Suppressor macrophage (primary cell): ENCODE data around the gene FBXL5.
A peak's percentile ranks its signal among the peaks of the same experiment; 100 is the strongest.

Experiments used
- DNase-seq, 4 experiments: peaks; one replicate each; pipeline ENCODE4 v3.0.0-alpha.2; 2020 to 2022

FBXL5 gene

GRCh38 chr4:15676039-15676438 is 20.9 kb upstream of the FBXL5 start:
- no peak for DNase-seq

- DNase-seq: peak in 3 of 4 experiments; percentile 36 to 55 (median 39)
Measured at GRCh38 chr4:15675356-15675755, 20.2 kb upstream of the FBXL5 start.

DNA sequence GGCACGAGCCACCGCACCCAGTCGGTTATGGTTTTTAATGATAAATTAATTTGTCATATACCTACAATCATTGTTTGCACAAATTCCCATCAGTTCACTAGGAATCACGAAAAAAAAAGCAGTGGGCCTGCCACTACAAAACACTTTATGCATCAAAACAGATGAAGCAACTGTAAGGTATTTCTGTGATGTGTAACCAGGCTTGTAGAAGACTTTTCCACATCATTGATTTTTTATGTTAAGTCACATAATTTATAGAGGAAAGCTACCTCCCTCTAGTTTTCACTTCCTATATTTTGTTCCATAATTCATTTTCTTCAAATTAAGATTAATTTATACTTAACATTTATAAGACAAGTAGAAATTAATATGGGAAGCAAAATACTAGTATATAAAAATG is 19.8 kb upstream of the FBXL5 start:
- DNase-seq: no peak

DNA sequence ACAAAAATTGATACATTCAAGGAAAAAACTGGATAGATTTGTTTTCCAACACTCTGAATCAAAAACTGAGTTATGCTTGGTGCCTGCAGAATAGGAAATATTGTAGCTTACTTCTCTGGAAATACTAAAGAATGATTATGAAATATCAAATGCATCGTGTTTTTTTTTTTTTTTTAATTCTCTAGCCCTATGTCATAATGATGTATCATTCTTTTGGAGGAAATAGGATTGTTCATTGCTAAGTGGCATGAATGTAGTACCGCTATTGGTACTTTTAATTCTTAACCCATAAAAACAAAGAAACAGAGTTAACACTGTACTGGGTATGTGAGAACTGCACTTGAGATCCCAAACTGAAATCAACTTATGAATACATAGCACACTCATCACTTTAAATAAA is 18.9 kb upstream of the FBXL5 start:
- peak in 1 of 4 experiments; percentile 38 for DNase-seq

GRCh38 chr4:15673337-15673736 is 18.2 kb upstream of the FBXL5 start:
- no peak for DNase-seq

- DNase-seq: no peak
Measured at GRCh38 chr4:15672101-15672500, 16.9 kb upstream of the FBXL5 start.

GRCh38 chr4:15670576-15670975 is 15.4 kb upstream of the FBXL5 start:
- DNase-seq: no peak

- DNase-seq: no peak
Measured at GRCh38 chr4:15668566-15669435, 13.6 kb upstream of the FBXL5 start.

GRCh38 chr4:15667006-15667405 is 11.8 kb upstream of the FBXL5 start:
- no peak for DNase-seq

DNA sequence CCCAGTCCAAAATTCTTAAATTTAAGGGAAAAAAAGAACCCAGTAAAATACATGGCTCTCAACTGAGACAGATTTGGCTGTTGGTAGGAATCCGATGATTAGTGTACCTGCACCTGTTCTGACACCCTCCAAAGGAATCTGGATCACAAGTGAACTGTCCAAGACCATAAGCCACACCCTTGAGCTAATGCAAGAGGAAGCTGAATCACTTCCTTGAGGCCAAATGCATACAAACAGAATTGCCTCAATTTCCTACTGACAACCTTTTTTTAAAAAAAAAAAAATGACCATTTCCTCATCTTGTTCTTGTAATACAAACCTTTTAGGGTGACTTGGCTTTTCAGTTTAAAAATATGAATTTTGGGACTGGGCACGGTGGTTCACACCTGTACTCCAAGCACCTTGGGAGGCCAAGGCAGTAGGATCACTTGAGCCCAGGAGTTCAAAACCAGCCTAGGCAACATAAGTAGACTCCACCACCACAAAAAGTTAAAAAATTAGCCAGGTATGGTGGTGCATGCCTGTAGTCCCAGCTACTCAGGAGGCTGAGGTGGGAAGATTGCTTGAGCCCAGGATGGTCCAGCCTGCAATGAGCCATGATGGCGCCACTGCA is 10.7 kb upstream of the FBXL5 start:
- DNase-seq: peak; percentile 58 to 90 (median 77)

DNA sequence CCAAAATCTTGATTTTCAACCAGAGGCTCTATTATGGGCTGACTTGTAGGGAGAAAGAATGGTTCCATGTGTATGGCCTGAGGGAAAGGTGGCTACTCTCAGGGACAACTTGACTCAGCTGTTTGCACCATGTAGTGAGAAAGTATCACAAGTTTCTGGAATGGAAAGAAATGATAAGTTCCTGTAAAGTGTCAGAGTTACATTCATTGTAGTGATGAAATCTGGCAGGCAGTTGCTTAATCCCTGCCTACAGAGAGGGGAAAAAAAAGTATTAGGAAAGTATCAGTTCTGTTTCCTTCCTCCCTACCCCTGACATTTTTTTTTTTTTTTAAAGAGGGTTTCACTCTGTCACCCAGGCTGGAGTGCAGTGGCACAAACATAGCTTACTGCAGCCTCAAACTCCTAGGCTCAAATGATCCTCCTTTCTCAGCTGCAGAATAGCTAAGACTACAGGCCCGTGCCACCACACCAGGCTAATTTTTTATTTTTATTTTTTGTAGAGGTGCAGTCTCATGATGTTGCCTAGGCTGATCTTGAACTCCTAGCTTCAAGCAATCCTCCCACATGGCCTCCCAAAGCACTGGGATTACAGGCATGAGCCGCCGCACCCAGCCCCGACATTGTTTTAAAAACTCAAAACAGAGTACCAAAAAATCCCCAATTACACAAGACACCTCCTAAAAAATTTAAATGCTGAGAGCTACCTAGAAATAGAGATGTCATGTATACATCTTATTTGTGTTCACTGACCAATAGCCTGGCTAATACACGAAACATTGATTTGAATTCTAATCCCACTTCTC is 4.8 kb upstream of the FBXL5 start:
- DNase-seq: peak; percentile 82 to 97 (median 94)

DNA sequence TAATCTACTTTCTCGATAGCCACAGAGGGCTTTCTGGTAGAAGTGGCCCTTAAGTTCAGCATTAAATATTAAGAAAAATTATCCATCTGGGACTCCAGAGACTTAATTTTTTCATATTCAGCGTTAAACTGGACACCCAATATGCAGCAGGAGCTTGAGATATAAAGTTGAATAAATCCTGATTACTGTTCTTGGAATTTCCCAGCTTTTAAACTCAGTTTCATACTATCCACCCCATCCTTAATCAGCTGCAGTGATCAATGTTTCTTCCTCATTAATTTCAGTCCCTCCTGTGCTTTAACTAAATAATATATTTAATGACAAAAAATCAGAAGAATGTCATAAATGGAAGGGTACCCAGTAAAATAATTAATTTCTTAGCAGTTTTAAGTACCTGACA is 3.6 kb upstream of the FBXL5 start:
- DNase-seq: no peak

DNA sequence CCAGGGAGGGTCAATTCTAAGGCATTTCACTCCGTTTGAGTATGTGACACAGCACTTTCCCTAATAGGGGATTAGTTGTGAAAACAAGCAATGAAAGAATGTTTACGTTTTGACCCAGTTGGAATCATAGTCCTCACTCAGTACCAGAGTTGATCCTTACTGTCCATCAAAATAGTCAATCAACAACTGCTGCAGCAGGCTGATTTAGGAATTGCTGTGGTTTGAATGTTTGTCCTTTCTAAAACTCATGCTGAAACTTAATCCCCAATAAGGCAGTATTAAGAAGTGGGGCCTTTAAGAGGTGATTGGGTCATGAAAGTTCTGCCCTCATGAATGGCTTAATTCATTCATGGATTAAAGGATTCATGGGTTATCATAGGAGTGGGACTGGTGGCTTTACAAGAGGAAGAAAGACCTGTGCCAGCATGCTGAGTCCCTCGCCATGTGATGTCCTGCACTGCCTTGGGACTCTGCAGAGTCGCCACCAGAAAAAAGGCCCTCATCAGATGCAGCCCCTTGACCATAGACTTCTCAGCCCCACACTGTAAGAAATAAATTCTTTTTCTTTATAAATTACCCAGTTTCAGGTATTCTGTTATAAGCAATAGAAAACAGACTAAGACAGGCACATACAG is 3.1 kb upstream of the FBXL5 start:
- peak in 3 of 4 experiments; percentile 35 to 55 (median 39) for DNase-seq

DNA sequence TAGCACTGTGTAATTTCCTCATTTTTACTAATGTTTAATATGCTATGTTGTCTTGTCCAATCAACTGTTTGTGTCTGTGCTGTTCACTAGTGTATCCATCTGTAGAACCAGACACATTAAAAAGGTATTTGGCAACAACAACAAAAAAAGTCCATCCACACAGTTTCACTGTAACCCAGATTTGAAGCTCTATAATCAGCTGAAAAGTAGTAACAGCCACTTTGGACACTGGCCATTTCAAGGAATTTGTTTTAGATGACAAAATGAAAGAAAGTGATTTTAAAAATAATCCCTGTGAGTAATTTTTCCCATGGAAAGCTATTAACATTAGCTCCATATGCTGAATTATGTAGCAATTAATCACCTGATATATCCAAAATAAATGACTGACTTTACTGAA is 2.2 kb upstream of the FBXL5 start:
- DNase-seq: no peak

- DNase-seq: no peak
Measured at GRCh38 chr4:15656038-15656470, 897 bp upstream of the FBXL5 start.

DNA sequence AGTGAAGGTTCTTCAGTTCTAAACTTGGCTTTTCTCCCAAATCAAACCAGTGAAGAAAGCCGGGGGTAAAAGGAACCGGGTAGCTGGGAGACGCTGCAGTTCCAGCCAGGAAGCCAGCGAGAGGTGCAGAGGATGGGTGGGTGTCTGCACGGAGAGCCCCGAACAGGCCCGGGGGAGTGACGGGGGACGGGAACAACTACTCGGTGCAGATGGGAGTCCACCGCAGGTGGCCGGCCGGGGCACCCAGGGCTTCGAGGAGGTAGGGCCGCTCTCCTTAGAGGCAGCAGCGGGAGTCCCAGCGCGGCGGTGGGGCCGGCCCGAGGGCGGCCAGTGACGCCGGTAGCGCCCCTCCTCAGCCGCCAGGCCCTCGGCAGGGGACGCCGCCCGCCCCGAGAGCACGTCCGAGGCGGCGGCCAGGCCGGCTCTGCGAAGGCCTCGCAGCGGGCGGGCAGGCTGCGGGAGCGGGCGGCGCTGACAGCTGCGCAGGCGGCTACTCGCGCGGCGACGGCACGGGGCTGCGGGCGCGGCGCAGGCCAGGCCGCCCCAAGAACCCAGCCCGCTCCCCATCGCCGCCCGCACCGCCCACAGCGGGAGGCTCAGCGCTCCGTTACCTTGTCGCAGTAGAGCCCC is 449 bp downstream of the FBXL5 start:
- DNase-seq: peak; percentile 42 to 68 (median 56)

GRCh38 chr4:15653864-15654592 is 1.1 kb downstream of the FBXL5 start:
- peak; percentile 24 to 61 (median 50) for DNase-seq

- DNase-seq: no peak
Measured at GRCh38 chr4:15653420-15653819, 1.7 kb downstream of the FBXL5 start.

GRCh38 chr4:15652841-15653240 is 2.3 kb downstream of the FBXL5 start:
- DNase-seq: no peak

- no peak for DNase-seq
Measured at GRCh38 chr4:15652191-15652590, 3.0 kb downstream of the FBXL5 start.

GRCh38 chr4:15651676-15652075 is 3.5 kb downstream of the FBXL5 start:
- no peak for DNase-seq
